SJSA1 (cell line): ENCODE data around the gene HAUS3. TPM values are rescaled to one million over a fixed set of nuclear protein-coding genes. Genes with fewer than 3 reads are reported as not detected.
"Not testable (repeated sequence)": the region's sequence is repeated elsewhere in the genome, so short reads cannot be mapped to it uniquely, and the experiment has no call there.

Experiments used
- DNase-seq, 2 experiments: peaks; one replicate each; pipeline ENCODE4 v3.0.0-alpha.2; 2015 to 2020; ENCODE audit warnings: low spot score in 2 of 2, low read depth in 1 of 2
- H3K27ac ChIP-seq: fragments of 250-450 bp; sonication (Bioruptor Pico); 2 replicates; pipeline ENCODE4 v1.5.1; 2020; ENCODE audit warnings: mild to moderate bottlenecking, moderate library complexity
- H3K27me3 ChIP-seq: fragments of 250-450 bp; sonication (Bioruptor Pico); replicated peaks from 2 replicates; pipeline ENCODE4 v1.5.1; 2020; ENCODE audit warnings: mild to moderate bottlenecking, moderate library complexity
- H3K36me3 ChIP-seq: fragments of 250-450 bp; sonication (Bioruptor Pico); 2 replicates; pipeline ENCODE4 v1.5.1; 2020; ENCODE audit warnings: mild to moderate bottlenecking
- H3K4me1 ChIP-seq: fragments of 250-450 bp; sonication (Bioruptor Pico); replicated peaks from 2 replicates; pipeline ENCODE4 v1.6.1; 2021; ENCODE audit warnings: mild to moderate bottlenecking
- H3K4me3 ChIP-seq: fragments of 250-450 bp; sonication (Bioruptor Pico); 2 replicates; pipeline ENCODE4 v1.5.1; 2020; ENCODE audit warnings: mild to moderate bottlenecking
- H3K9me3 ChIP-seq: fragments of 250-450 bp; sonication (Bioruptor Pico); replicated peaks from 2 replicates; pipeline ENCODE4 v1.5.1; 2020; ENCODE audit warnings: mild to moderate bottlenecking
- total RNA-seq: library from RNA; depleted of rRNA; stranded (reverse); fragments of >200 nt; shearing (Covaris generic); gene quantifications from 2 replicates; pipeline ENCODE4 v1.2.3, GENCODE V29; 2014

HAUS3 gene
- total RNA-seq, 1 experiment from 2014 or later: 10.0 TPM

- Histone ChIP-seq H3K9me3 (no peaks in the 10 kb centered on the region), H3K4me3 (no peak overlapping the region), H3K4me1 (no peaks in the 10 kb centered on the region), H3K36me3 (no peaks in the 10 kb centered on the region), H3K27ac (no peak overlapping the region), H3K27me3 (no peaks in the 10 kb centered on the region)
- no peak for DNase-seq
Measured at GRCh38 chr4:2219233-2219760, 22.6 kb downstream of the HAUS3 start.

DNA sequence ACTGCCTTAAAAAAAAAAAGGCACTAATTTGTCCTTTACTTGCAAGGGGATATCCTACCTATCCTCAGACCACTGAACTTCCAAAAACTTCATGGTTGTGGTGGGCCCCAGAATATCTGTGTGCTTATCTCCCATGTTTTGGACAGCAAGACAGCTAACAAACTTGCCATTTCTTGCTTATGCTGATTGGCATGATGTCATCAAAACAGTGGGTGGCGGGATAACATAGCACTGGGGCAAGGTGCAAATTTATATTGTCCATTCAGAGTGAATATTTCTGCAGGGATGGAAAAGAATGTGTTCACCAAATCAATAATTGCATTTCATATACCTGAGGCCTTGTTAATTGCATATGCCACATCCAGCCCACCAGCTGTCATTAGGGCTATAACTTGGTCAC lies 23.5 kb downstream of the HAUS3 start:
- no peaks in the 10 kb centered on the region for H3K9me3 ChIP-seq
- H3K27ac ChIP-seq: no peak overlapping the region
- no peak for DNase-seq
- H3K36me3 ChIP-seq: no peaks in the 10 kb centered on the region
- no peak overlapping the region for H3K4me3 ChIP-seq
- no peaks in the 10 kb centered on the region for H3K4me1 ChIP-seq
- H3K27me3 ChIP-seq: no peaks in the 10 kb centered on the region

DNA sequence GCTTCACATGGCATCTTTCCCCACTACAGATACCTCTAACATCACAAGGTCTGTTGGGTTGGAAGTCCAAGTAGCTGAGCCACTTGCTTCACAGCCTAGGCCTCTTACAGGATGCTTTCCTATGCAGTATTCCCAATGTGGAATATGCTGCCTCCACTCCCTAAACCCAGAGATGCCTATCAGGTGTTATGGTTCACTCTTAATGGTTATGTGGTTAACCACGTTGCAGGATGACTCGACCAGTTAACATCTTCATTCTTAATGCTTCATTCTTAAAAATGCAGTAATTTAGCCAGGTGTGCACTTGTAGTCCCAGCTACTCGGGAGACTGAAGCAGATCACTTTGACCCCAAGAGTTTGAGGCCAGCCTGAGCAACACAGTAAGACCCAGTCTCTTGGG lies 24.2 kb downstream of the HAUS3 start:
- no peaks in the 10 kb centered on the region for H3K9me3 ChIP-seq
- DNase-seq: no peak
- H3K36me3 ChIP-seq: no peaks in the 10 kb centered on the region
- no peak overlapping the region for H3K4me3 ChIP-seq
- no peak overlapping the region for H3K27ac ChIP-seq
- H3K4me1 ChIP-seq: no peaks in the 10 kb centered on the region
- H3K27me3 ChIP-seq: no peaks in the 10 kb centered on the region

DNA sequence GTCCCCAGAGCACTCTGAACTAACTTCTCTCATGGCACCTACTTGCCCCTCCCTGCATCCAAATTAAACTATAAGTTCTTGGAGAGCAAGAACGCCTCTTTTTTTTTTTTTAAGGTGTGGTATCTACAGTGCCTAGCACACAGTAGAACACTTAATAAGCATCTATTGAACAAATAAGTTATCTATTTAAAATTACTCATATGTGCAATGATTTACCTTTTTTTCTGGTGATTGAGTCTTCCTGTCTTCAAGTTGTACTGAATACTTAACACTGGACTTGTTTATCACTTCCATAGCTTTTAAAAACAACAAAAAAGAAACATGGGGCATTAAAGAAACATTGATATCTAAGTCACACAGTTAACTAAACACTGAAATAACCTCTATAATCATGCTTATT lies 29.1 kb downstream of the HAUS3 start:
- Histone ChIP-seq H3K27ac (no peak overlapping the region), H3K27me3 (no peaks in the 10 kb centered on the region), H3K4me3 (no peak overlapping the region), H3K9me3 (no peaks in the 10 kb centered on the region), H3K4me1 (no peaks in the 10 kb centered on the region), H3K36me3 (no peaks in the 10 kb centered on the region)
- DNase-seq: no peak

DNA sequence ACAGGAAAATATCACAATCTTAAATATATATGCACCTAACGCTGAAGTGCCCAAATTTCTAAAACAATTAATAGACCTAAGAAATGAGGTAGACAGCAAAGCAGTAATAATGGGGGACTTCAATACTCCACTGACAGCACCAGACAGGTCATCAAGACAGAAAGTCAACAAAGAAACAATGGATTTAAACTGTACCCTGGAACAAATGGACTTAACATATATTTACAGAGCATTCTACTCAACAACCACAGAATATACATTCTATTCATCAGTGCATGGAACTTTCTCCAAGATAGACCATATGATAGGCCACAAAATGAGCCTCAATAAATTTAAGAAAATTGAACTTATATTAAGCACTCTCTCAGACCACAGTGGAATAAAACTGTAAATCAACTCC lies 39.1 kb downstream of the HAUS3 start:
- H3K4me1 ChIP-seq, DNase-seq, H3K4me3 ChIP-seq, H3K36me3 ChIP-seq, H3K9me3 ChIP-seq, H3K27ac ChIP-seq, H3K27me3 ChIP-seq: not testable (repeated sequence)

DNA sequence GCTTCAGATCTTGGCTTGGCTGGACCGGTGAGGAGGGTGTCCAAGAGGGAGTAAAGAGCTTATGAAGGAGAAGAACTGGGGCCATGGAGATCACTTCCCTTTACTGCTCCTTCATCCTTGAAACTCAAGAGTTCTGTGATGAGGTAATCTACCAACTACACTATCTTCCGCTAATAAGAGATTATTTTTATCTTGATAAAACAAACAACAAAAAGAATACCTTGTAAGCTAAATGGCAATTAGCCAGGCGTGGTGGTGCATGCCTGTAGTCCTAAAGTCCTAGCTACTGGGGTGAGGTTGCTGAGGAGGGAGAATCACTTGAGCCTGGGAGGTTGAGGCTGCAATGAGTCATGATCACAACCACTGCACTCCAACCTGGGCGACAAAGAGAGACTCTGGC lies 47.4 kb downstream of the HAUS3 start:
- DNase-seq: no peak
- H3K9me3 ChIP-seq: no peaks in the 10 kb centered on the region
- no peaks in the 10 kb centered on the region for H3K36me3 ChIP-seq
- no peaks in the 10 kb centered on the region for H3K4me1 ChIP-seq
- H3K27me3 ChIP-seq: no peaks in the 10 kb centered on the region
- no peak overlapping the region for H3K27ac ChIP-seq
- H3K4me3 ChIP-seq: no peak overlapping the region

GRCh38 chr4:2193326-2193725 lies 48.6 kb downstream of the HAUS3 start:
- Histone ChIP-seq H3K4me1 (no peaks in the 10 kb centered on the region), H3K27me3 (no peaks in the 10 kb centered on the region), H3K4me3 (no peak overlapping the region), H3K27ac (no peak overlapping the region), H3K9me3 (no peaks in the 10 kb centered on the region), H3K36me3 (no peaks in the 10 kb centered on the region)
- DNase-seq: no peak

GRCh38 chr4:2186865-2187172 lies 55.1 kb downstream of the HAUS3 start:
- no peaks in the 10 kb centered on the region for H3K9me3 ChIP-seq
- no peak overlapping the region for H3K4me3 ChIP-seq
- no peak for DNase-seq
- no peaks in the 10 kb centered on the region for H3K36me3 ChIP-seq
- no peaks in the 10 kb centered on the region for H3K27me3 ChIP-seq
- H3K27ac ChIP-seq: no peak overlapping the region
- H3K4me1 ChIP-seq: no peaks in the 10 kb centered on the region

- H3K4me3 ChIP-seq: no peak overlapping the region
- H3K9me3 ChIP-seq: no peaks in the 10 kb centered on the region
- H3K27me3 ChIP-seq: no peaks in the 10 kb centered on the region
- DNase-seq: no peak
- H3K27ac ChIP-seq: no peak overlapping the region
- no peaks in the 10 kb centered on the region for H3K36me3 ChIP-seq
- no peaks in the 10 kb centered on the region for H3K4me1 ChIP-seq
Measured at GRCh38 chr4:2186133-2186864, 55.6 kb downstream of the HAUS3 start.

DNA sequence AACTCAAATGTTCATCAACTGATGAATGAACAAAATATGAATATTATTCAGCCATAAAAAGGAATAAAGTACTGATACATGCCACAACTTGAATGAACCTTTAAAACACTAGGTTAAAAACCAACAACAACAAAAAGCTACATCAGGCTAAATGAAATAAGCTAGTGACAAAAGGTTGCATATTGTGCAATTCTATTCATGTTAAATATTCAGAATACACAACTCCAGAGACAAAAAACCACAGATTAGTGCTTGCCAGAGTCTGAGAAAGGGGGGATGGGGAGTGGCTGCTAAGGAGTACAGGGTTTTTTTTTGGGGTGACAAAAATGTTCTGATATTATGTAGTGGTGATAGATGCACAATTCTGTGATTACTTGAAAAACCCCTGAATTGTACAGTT lies 58.5 kb downstream of the HAUS3 start:
- Histone ChIP-seq H3K36me3 (no peaks in the 10 kb centered on the region), H3K4me3 (no peak overlapping the region), H3K9me3 (no peaks in the 10 kb centered on the region), H3K27me3 (no peaks in the 10 kb centered on the region), H3K4me1 (no peaks in the 10 kb centered on the region), H3K27ac (no peak overlapping the region)
- no peak for DNase-seq

GRCh38 chr4:2182994-2183393 lies 58.9 kb downstream of the HAUS3 start:
- Histone ChIP-seq H3K27me3 (no peaks in the 10 kb centered on the region), H3K9me3 (no peaks in the 10 kb centered on the region), H3K4me1 (no peaks in the 10 kb centered on the region), H3K27ac (no peak overlapping the region), H3K4me3 (no peak overlapping the region), H3K36me3 (no peaks in the 10 kb centered on the region)
- no peak for DNase-seq

DNA sequence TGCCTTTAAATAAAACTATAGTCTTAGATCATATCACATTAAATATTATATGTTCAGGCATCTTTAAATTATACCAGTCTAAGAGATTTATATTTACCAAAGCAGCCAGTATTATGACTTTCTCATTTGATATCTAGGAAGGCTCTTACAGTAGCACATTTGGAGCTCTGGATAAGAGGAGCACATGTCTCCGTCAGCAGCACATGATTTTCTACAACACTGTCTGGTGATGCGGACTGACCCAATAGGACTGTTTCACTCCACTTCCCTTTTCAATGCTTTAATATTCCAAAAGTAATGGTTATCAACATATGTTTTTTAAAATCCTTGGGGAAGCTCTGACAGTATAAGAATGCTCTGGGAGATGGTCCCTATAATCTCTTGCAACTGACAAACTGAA lies 61.5 kb downstream of the HAUS3 start:
- H3K4me1 ChIP-seq: no peaks in the 10 kb centered on the region
- DNase-seq: no peak
- H3K4me3 ChIP-seq: no peak overlapping the region
- H3K27me3 ChIP-seq: no peaks in the 10 kb centered on the region
- H3K36me3 ChIP-seq: no peaks in the 10 kb centered on the region
- H3K27ac ChIP-seq: no peak overlapping the region
- no peaks in the 10 kb centered on the region for H3K9me3 ChIP-seq

- DNase-seq: no peak
- no peak overlapping the region for H3K27ac ChIP-seq
- no peaks in the 10 kb centered on the region for H3K9me3 ChIP-seq
- H3K36me3 ChIP-seq: no peaks in the 10 kb centered on the region
- no peaks in the 10 kb centered on the region for H3K4me1 ChIP-seq
- no peaks in the 10 kb centered on the region for H3K27me3 ChIP-seq
- H3K4me3 ChIP-seq: no peak overlapping the region
Measured at GRCh38 chr4:2179717-2180116, 62.2 kb downstream of the HAUS3 start.

- no peaks in the 10 kb centered on the region for H3K36me3 ChIP-seq
Measured at GRCh38 chr4:2178986-2179385, 62.9 kb downstream of the HAUS3 start.

More at GRCh38 chr4:2178986-2179385, 62.9 kb downstream of the HAUS3 start:
- no peak overlapping the region for H3K4me3 ChIP-seq
- no peaks in the 10 kb centered on the region for H3K27me3 ChIP-seq
- no peak for DNase-seq
- no peaks in the 10 kb centered on the region for H3K4me1 ChIP-seq
- H3K27ac ChIP-seq: no peak overlapping the region
- no peaks in the 10 kb centered on the region for H3K9me3 ChIP-seq
